ENCODE data around the gene NAA40. TPM values are rescaled to one million over a fixed set of nuclear protein-coding genes. Genes with fewer than 3 reads are reported as not detected.

The NAA40 gene
- total and polyA plus RNA-seq, 2 experiments from 2014 or later, result 10.1 to 24.6 TPM

DNA sequence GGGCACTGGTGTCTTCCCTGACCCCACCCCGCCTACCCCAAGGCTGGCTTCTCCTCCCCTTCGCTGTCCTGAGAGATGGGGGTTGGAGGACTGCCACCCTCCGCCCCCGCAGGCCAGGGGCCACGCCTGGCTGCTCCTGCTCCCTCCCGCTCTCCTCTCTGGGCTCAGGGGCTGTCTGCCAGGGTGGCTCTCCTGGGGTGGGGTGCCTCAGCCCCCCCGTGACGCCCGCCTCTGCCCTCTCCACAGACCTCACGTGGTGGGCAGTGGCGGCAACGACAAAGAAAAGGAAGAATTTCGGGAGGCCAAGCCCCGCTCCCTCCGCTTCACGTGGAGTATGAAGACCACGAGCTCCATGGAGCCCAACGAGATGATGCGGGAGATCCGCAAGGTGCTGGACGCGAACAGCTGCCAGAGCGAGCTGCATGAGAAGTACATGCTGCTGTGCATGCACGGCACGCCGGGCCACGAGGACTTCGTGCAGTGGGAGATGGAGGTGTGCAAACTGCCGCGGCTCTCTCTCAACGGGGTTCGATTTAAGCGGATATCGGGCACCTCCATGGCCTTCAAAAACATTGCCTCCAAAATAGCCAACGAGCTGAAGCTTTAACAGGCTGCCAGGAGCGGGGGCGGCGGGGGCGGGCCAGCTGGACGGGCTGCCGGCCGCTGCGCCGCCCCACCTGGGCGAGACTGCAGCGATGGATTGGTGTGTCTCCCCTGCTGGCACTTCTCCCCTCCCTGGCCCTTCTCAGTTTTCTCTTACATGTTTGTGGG, 30.0 kb upstream of the NAA40 start:
- DNase-seq (ENCODE audit: low spot score) (no peak), ATAC-seq (no peak)
- no peak overlapping the region; the same call in 2 of the 3 replicates for H3K4me3 Mint-ChIP-seq
- peak overlapping the region; percentile 78 for H3K4me2 ChIP-seq
- peaks cover 34% of the 10 kb centered on the region for H3F3A ChIP-seq (replicated peaks; ENCODE audit: low read depth)
- peaks cover 26% of the 10 kb centered on the region for H3K27me3 Mint-ChIP-seq (ENCODE audit: insufficient read depth, low read depth, poor library complexity)
- H3K36me3 Mint-ChIP-seq (ENCODE audit: low read depth), result peaks cover 38% of the 10 kb centered on the region
- TF ChIP-seq CREB1 (CRISPR knock-in tag; IDR thresholded peaks at IDR 0.05; ENCODE audit: low read depth), result no peak
- no peak for TF ChIP-seq ZNF114 (CRISPR knock-in tag; IDR thresholded peaks at IDR 0.05)
- TF ChIP-seq, protein P1, sequence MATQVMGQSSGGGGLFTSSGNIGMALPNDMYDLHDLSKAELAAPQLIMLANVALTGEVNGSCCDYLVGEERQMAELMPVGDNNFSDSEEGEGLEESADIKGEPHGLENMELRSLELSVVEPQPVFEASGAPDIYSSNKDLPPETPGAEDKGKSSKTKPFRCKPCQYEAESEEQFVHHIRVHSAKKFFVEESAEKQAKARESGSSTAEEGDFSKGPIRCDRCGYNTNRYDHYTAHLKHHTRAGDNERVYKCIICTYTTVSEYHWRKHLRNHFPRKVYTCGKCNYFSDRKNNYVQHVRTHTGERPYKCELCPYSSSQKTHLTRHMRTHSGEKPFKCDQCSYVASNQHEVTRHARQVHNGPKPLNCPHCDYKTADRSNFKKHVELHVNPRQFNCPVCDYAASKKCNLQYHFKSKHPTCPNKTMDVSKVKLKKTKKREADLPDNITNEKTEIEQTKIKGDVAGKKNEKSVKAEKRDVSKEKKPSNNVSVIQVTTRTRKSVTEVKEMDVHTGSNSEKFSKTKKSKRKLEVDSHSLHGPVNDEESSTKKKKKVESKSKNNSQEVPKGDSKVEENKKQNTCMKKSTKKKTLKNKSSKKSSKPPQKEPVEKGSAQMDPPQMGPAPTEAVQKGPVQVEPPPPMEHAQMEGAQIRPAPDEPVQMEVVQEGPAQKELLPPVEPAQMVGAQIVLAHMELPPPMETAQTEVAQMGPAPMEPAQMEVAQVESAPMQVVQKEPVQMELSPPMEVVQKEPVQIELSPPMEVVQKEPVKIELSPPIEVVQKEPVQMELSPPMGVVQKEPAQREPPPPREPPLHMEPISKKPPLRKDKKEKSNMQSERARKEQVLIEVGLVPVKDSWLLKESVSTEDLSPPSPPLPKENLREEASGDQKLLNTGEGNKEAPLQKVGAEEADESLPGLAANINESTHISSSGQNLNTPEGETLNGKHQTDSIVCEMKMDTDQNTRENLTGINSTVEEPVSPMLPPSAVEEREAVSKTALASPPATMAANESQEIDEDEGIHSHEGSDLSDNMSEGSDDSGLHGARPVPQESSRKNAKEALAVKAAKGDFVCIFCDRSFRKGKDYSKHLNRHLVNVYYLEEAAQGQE (IDR thresholded peaks at IDR 0.05; ENCODE audit: unreplicated experiment), result no peak
- no peak for TF ChIP-seq NANOG (IDR thresholded peaks at IDR 0.05; ENCODE audit: borderline replicate concordance)
- TF ChIP-seq JUNB (IDR thresholded peaks at IDR 0.05; ENCODE audit: unreplicated experiment), result no peak
- TF ChIP-seq, protein P2, sequence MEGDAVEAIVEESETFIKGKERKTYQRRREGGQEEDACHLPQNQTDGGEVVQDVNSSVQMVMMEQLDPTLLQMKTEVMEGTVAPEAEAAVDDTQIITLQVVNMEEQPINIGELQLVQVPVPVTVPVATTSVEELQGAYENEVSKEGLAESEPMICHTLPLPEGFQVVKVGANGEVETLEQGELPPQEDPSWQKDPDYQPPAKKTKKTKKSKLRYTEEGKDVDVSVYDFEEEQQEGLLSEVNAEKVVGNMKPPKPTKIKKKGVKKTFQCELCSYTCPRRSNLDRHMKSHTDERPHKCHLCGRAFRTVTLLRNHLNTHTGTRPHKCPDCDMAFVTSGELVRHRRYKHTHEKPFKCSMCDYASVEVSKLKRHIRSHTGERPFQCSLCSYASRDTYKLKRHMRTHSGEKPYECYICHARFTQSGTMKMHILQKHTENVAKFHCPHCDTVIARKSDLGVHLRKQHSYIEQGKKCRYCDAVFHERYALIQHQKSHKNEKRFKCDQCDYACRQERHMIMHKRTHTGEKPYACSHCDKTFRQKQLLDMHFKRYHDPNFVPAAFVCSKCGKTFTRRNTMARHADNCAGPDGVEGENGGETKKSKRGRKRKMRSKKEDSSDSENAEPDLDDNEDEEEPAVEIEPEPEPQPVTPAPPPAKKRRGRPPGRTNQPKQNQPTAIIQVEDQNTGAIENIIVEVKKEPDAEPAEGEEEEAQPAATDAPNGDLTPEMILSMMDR (conservative IDR thresholded peaks at IDR 0.05; ENCODE audit: low read depth in 2 of 2), result no peak
- no peak for TF ChIP-seq POLR2AphosphoS5 (IDR thresholded peaks at IDR 0.05; ENCODE audit: low read depth)
- TF ChIP-seq, protein P3, sequence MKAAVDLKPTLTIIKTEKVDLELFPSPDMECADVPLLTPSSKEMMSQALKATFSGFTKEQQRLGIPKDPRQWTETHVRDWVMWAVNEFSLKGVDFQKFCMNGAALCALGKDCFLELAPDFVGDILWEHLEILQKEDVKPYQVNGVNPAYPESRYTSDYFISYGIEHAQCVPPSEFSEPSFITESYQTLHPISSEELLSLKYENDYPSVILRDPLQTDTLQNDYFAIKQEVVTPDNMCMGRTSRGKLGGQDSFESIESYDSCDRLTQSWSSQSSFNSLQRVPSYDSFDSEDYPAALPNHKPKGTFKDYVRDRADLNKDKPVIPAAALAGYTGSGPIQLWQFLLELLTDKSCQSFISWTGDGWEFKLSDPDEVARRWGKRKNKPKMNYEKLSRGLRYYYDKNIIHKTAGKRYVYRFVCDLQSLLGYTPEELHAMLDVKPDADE (IDR thresholded peaks at IDR 0.05), result no peak
- H3K4me1 Mint-ChIP-seq, result peaks cover 68% of the 10 kb centered on the region
- H3K79me2 ChIP-seq (replicated peaks; ENCODE audit: insufficient read depth), result no peaks in the 10 kb centered on the region
- H3K36me3 ChIP-seq (ENCODE audit: insufficient read depth), result peaks cover 6% of the 10 kb centered on the region; the same call in 1 of the 2 replicates
- no peaks in the 10 kb centered on the region for H3K27me3 ChIP-seq (ENCODE audit: insufficient read depth)
- H3K4me3 ChIP-seq, result no peak overlapping the region
- no peaks in the 10 kb centered on the region for H3K9me2 ChIP-seq (ENCODE audit: insufficient read depth)
- H3K9me3 Mint-ChIP-seq, result no peaks in the 10 kb centered on the region; the same call in 2 of the 3 replicates
- peak overlapping the region; percentile 89 for H3K27ac ChIP-seq (ENCODE audit: low read depth)
- H3K4me1 ChIP-seq (ENCODE audit: insufficient read depth), result peaks cover 56% of the 10 kb centered on the region
- H2AFZ ChIP-seq, result no peak overlapping the region
- peak overlapping the region; percentile 18; the same call in 1 of the 2 replicates for H3K27ac Mint-ChIP-seq
- H4K20me1 ChIP-seq (replicated peaks; ENCODE audit: insufficient read depth), result peaks cover 7% of the 10 kb centered on the region; the same call in 1 of the 2 replicates

Measured in GM23338 (cell line).